ENCODE data around the gene EXT2. TPM values are rescaled to one million over a fixed set of nuclear protein-coding genes. Genes with fewer than 3 reads are reported as not detected.

Gene EXT2
- total RNA-seq, 1 experiment from 2014 or later, result 39.1 TPM

GRCh38 chr11:44125598-44125997 lies 30.1 kb downstream of the EXT2 start:
- Mint-ChIP-seq H3K9me3 (no peaks in the 10 kb centered on the region), H3K4me1 (no peaks in the 10 kb centered on the region), H3K27ac (no peak overlapping the region), H3K27me3 (ENCODE audit: low read depth) (no peaks in the 10 kb centered on the region), H3K36me3 (peaks cover 17% of the 10 kb centered on the region), H3K4me3 (no peak overlapping the region)
- POLR2A ChIA-PET, result no interaction called here
- DNase-seq (ENCODE audit: low spot score) (no peak), ATAC-seq (no peak)
- TF ChIP-seq TEAD1 (CRISPR knock-in tag; IDR thresholded peaks at IDR 0.05) (no peak), ETV6 (CRISPR knock-in tag; IDR thresholded peaks at IDR 0.05) (no peak), JUN (CRISPR knock-in tag; IDR thresholded peaks at IDR 0.05) (no peak), KAT7 (CRISPR knock-in tag; IDR thresholded peaks at IDR 0.05; ENCODE audit: borderline replicate concordance) (no peak), ZNF671 (CRISPR knock-in tag; IDR thresholded peaks at IDR 0.05) (no peak), IRF2 (CRISPR knock-in tag; IDR thresholded peaks at IDR 0.05; ENCODE audit: borderline replicate concordance, low read depth) (no peak)
- CTCF ChIA-PET, result no interaction called here

- ATAC-seq, result no peak
- TF ChIP-seq IRF2 (CRISPR knock-in tag; IDR thresholded peaks at IDR 0.05; ENCODE audit: borderline replicate concordance, low read depth), result no peak
- TF ChIP-seq CREB1 (CRISPR knock-in tag; IDR thresholded peaks at IDR 0.05), result no peak
- TF ChIP-seq STAT6 (CRISPR knock-in tag; conservative IDR thresholded peaks at IDR 0.05; ENCODE audit: low read depth), result no peak
- no peak for TF ChIP-seq ZNF138 (CRISPR knock-in tag; conservative IDR thresholded peaks at IDR 0.05)
- no peak for TF ChIP-seq TEAD1 (CRISPR knock-in tag; IDR thresholded peaks at IDR 0.05)
- no peak for TF ChIP-seq ZNF512 (CRISPR knock-in tag; IDR thresholded peaks at IDR 0.05; ENCODE audit: borderline replicate concordance)
- no peak for TF ChIP-seq ZNF232 (CRISPR knock-in tag; IDR thresholded peaks at IDR 0.05)
- no peak for TF ChIP-seq ZNF219 (CRISPR knock-in tag; IDR thresholded peaks at IDR 0.05; ENCODE audit: borderline replicate concordance)
- no peak for TF ChIP-seq PRRX2 (CRISPR knock-in tag; IDR thresholded peaks at IDR 0.05)
- no peak for TF ChIP-seq E2F4 (CRISPR knock-in tag; IDR thresholded peaks at IDR 0.05; ENCODE audit: borderline replicate concordance, low read depth)
- TF ChIP-seq CTCF (IDR thresholded peaks at IDR 0.05), result no peak
- no peak for TF ChIP-seq RORB (CRISPR knock-in tag; IDR thresholded peaks at IDR 0.05)
- no peak for TF ChIP-seq FOXK1 (CRISPR knock-in tag; IDR thresholded peaks at IDR 0.05)
- TF ChIP-seq, protein P1, sequence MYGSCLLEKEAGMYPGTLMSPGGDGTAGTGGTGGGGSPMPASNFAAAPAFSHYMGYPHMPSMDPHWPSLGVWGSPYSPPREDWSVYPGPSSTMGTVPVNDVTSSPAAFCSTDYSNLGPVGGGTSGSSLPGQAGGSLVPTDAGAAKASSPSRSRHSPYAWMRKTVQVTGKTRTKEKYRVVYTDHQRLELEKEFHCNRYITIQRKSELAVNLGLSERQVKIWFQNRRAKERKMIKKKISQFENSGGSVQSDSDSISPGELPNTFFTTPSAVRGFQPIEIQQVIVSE (CRISPR knock-in tag; IDR thresholded peaks at IDR 0.05; ENCODE audit: borderline replicate concordance), result no peak
- no peaks in the 10 kb centered on the region for H3K9me3 Mint-ChIP-seq
Measured at GRCh38 chr11:44126304-44126703, 30.8 kb downstream of the EXT2 start.

More at GRCh38 chr11:44126304-44126703, 30.8 kb downstream of the EXT2 start:
- CTCF ChIA-PET, result no interaction called here
- DNase-seq (ENCODE audit: low spot score), result no peak
- Mint-ChIP-seq H3K36me3 (peaks cover 17% of the 10 kb centered on the region), H3K4me1 (no peaks in the 10 kb centered on the region), H3K27me3 (ENCODE audit: low read depth) (no peaks in the 10 kb centered on the region), H3K27ac (no peak overlapping the region), H3K4me3 (no peak overlapping the region)
- POLR2A ChIA-PET, result no interaction called here

Measured in WTC11 (cell line).